Mesothelial cell of epicardium (in vitro differentiated cells): ENCODE results near the gene C8B. TPM values are rescaled to one million over a fixed set of nuclear protein-coding genes. Genes with fewer than 3 reads are reported as not detected.

Experiments used
- DNase-seq, 2 experiments: peaks; one replicate each; pipeline ENCODE4 v3.0.0; 2021; ENCODE audit warnings: low spot score in 2 of 2; ENCODE audit not compliant: unreplicated experiment in 2 of 2
- H3K27ac Mint-ChIP-seq: 2 replicates; pipeline ENCODE4 v1.8.0; 2021; ENCODE audit warnings: mixed read lengths
- H3K27me3 Mint-ChIP-seq: 2 replicates; pipeline ENCODE4 v1.8.0; 2021; ENCODE audit warnings: low read depth, mixed read lengths
- H3K36me3 Mint-ChIP-seq: 2 replicates; pipeline ENCODE4 v1.8.0; 2021; ENCODE audit warnings: mixed read lengths
- H3K4me1 Mint-ChIP-seq: 2 replicates; pipeline ENCODE4 v1.8.0; 2021; ENCODE audit warnings: mixed read lengths
- H3K4me3 Mint-ChIP-seq: 2 replicates; pipeline ENCODE4 v1.8.0; 2021; ENCODE audit warnings: mild to moderate bottlenecking, moderate library complexity, mixed read lengths
- H3K9me3 Mint-ChIP-seq: 2 replicates; pipeline ENCODE4 v1.8.0; 2021; ENCODE audit warnings: mixed read lengths
- total RNA-seq: library from RNA; stranded (reverse); gene quantifications from 3 replicates; pipeline ENCODE4 v1.2.1, GENCODE V29; 2021
- TF ChIP-seq, protein P1 (sequence below): fragments of 200-600 bp; sonication (generic); IDR thresholded peaks from one replicate; pipeline ENCODE4 v1.5.0; 2021; ENCODE audit warnings: antibody characterized with exemption; ENCODE audit not compliant: unreplicated experiment

The C8B gene
- not detected in 3 replicates for total RNA-seq

DNA sequence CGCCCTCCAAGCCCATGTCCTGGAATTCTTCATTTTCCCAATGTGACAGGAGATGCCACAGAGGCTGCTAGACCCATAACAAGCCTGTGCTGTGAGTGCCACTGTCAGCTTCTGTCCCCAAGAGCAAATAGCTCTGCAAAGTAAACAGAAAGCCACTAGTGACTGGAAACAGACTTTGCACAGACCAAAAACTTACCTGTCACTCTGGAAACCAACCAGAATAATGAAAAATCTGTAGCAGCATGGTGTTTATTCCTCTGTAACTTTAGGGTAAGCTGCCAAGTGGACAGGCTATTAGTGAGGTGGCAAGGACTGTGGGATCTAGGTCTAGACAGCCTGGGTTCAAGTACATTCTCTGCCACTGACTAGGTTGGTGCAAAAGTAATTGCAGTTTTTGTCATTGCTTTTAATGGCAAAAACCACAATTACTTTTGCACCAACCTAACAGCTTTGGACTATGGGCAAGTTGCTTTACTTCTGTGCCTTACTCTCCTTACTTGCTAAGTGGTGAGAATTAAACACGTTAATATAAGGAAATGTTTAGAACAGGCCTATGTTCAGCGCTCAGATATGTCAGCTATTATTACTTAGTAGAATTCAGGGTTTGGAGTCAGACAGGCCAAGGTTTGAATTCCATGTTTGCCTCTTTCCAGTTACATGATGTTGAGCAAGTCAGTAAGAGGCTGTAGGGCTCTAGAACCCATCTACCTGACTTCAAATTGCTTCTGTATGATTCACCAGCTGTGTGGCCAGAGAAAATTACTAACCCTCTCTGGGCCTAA is at the start of gene C8B:
Gene C8B (minus strand): TSS at position 100 of the 782 bp plus-strand sequence. CDS start 67 bp downstream, at position 33.
- TF ChIP-seq, protein P1, sequence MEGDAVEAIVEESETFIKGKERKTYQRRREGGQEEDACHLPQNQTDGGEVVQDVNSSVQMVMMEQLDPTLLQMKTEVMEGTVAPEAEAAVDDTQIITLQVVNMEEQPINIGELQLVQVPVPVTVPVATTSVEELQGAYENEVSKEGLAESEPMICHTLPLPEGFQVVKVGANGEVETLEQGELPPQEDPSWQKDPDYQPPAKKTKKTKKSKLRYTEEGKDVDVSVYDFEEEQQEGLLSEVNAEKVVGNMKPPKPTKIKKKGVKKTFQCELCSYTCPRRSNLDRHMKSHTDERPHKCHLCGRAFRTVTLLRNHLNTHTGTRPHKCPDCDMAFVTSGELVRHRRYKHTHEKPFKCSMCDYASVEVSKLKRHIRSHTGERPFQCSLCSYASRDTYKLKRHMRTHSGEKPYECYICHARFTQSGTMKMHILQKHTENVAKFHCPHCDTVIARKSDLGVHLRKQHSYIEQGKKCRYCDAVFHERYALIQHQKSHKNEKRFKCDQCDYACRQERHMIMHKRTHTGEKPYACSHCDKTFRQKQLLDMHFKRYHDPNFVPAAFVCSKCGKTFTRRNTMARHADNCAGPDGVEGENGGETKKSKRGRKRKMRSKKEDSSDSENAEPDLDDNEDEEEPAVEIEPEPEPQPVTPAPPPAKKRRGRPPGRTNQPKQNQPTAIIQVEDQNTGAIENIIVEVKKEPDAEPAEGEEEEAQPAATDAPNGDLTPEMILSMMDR = no peak
- Mint-ChIP-seq H3K27ac (no peak within 1 kb of the TSS), H3K4me3 (no peak within 1 kb of the TSS), H3K9me3 (peaks cover 4% of the 10 kb centered on the region), H3K27me3 (peaks cover 15% of the 10 kb centered on the region), H3K4me1 (no peaks in the 10 kb centered on the region), H3K36me3 (no peaks in the 10 kb centered on the region)
- no peak for DNase-seq

DNA sequence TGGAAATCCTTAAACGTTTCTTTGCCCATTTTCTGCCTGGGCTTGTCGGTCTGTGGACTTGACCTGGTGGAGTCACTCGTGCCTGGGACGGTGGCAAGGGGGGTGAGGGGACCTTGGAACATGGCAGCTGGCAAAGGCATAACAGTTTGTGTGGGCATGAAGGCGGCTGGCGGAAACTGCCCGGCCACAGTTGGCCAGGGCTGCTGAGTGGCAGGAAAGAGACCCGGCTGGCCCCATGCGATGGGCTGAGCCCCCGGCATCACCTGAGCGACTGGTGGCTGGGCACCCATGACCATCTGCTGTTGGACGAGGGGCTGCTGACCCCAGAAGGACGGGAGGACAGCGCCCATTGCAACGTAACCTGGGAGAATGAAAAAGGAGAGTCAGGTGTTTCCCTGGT is 49.3 kb upstream of the C8B start:
- Mint-ChIP-seq H3K4me3 (no peak overlapping the region), H3K4me1 (peaks cover 8% of the 10 kb centered on the region), H3K27ac (no peak overlapping the region), H3K9me3 (no peaks in the 10 kb centered on the region), H3K36me3 (no peaks in the 10 kb centered on the region), H3K27me3 (peaks cover 13% of the 10 kb centered on the region)
- TF ChIP-seq, protein P1 = no peak
- DNase-seq = no peak

- Mint-ChIP-seq H3K27ac (no peak overlapping the region), H3K4me1 (no peaks in the 10 kb centered on the region), H3K27me3 (peaks cover 21% of the 10 kb centered on the region), H3K9me3 (no peaks in the 10 kb centered on the region), H3K4me3 (no peak overlapping the region), H3K36me3 (no peaks in the 10 kb centered on the region)
- DNase-seq = no peak
- TF ChIP-seq, protein P1 = no peak
Observed at GRCh38 chr1:57013522-57013921, 47.7 kb upstream of the C8B start.

DNA sequence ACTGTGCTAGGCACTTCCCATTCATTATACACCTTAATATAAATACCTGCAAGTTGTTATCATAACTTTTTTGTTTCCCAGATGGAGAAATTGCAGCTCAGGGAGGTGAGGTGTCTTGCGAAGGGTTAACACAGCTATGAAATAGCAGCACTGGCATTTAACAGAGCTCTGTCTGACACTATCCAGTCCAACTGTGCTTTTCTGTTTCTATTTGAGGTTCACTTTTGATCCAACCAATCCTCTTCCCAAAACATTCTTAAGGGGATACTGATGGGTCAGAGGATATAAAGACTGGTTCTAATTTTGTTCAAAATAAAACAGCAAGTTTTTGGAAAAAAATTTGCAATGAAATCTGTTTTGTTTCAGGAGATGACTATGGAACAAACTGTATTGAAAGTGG is 46.5 kb upstream of the C8B start:
- H3K36me3 Mint-ChIP-seq = no peaks in the 10 kb centered on the region
- H3K27ac Mint-ChIP-seq = no peak overlapping the region
- H3K27me3 Mint-ChIP-seq = peaks cover 21% of the 10 kb centered on the region
- peaks cover 6% of the 10 kb centered on the region for H3K4me1 Mint-ChIP-seq
- no peak for DNase-seq
- H3K4me3 Mint-ChIP-seq = no peak overlapping the region
- no peaks in the 10 kb centered on the region for H3K9me3 Mint-ChIP-seq
- TF ChIP-seq, protein P1 = no peak

- H3K4me1 Mint-ChIP-seq = peaks cover 6% of the 10 kb centered on the region
- H3K36me3 Mint-ChIP-seq = no peaks in the 10 kb centered on the region
- TF ChIP-seq, protein P1 = no peak
- no peak overlapping the region for H3K4me3 Mint-ChIP-seq
- peaks cover 27% of the 10 kb centered on the region for H3K27me3 Mint-ChIP-seq
- no peaks in the 10 kb centered on the region for H3K9me3 Mint-ChIP-seq
- H3K27ac Mint-ChIP-seq = no peak overlapping the region
- no peak for DNase-seq
Observed at GRCh38 chr1:57010511-57010910, 44.7 kb upstream of the C8B start.

GRCh38 chr1:57007948-57008347 is 42.1 kb upstream of the C8B start:
- DNase-seq = no peak
- peaks cover 33% of the 10 kb centered on the region for H3K27me3 Mint-ChIP-seq
- H3K9me3 Mint-ChIP-seq = no peaks in the 10 kb centered on the region
- TF ChIP-seq, protein P1 = no peak
- H3K4me1 Mint-ChIP-seq = peaks cover 6% of the 10 kb centered on the region
- H3K36me3 Mint-ChIP-seq = no peaks in the 10 kb centered on the region
- H3K4me3 Mint-ChIP-seq = no peak overlapping the region
- H3K27ac Mint-ChIP-seq = no peak overlapping the region
